Stimulated activated CD8-positive, alpha-beta memory T cell treated with anti-CD3 and anti-CD28 coated beads, Interleukin-15, amount 100 ng/mL, for 4 hours (primary cell): ENCODE results near the gene DOCK1.

Experiments used
- DNase-seq, 2 donors: peaks; one replicate each; pipeline ENCODE4 v3.0.0-alpha.2; 2020; ENCODE audit warnings: low read depth in 2 of 2

The DOCK1 gene

GRCh38 chr10:127081851-127082345, 176.7 kb downstream of the DOCK1 start:
- no peak for DNase-seq

- no peak for DNase-seq
Observed at GRCh38 chr10:127082651-127083050, 177.4 kb downstream of the DOCK1 start.

GRCh38 chr10:127085957-127086356, 180.7 kb downstream of the DOCK1 start:
- DNase-seq, result no peak

GRCh38 chr10:127088908-127089307, 183.7 kb downstream of the DOCK1 start:
- no peak for DNase-seq

- no peak for DNase-seq
Observed at GRCh38 chr10:127089446-127089845, 184.2 kb downstream of the DOCK1 start.

GRCh38 chr10:127090138-127090537, 184.9 kb downstream of the DOCK1 start:
- DNase-seq, result no peak

GRCh38 chr10:127091354-127091753, 186.1 kb downstream of the DOCK1 start:
- no peak for DNase-seq

GRCh38 chr10:127092916-127093315, 187.7 kb downstream of the DOCK1 start:
- no peak for DNase-seq

GRCh38 chr10:127094984-127095383, 189.8 kb downstream of the DOCK1 start:
- DNase-seq, result no peak

GRCh38 chr10:127100983-127101615, 195.9 kb downstream of the DOCK1 start:
- no peak for DNase-seq

GRCh38 chr10:127102176-127102575, 196.9 kb downstream of the DOCK1 start:
- DNase-seq, result no peak

GRCh38 chr10:127115100-127115499, 209.9 kb downstream of the DOCK1 start:
- no peak for DNase-seq

- DNase-seq, result no peak
Observed at GRCh38 chr10:127117125-127117524, 211.9 kb downstream of the DOCK1 start.

GRCh38 chr10:127118034-127118433, 212.8 kb downstream of the DOCK1 start:
- no peak for DNase-seq

GRCh38 chr10:127119936-127120335, 214.7 kb downstream of the DOCK1 start:
- no peak for DNase-seq

GRCh38 chr10:127122831-127123230, 217.6 kb downstream of the DOCK1 start:
- no peak for DNase-seq

GRCh38 chr10:127123626-127124025, 218.4 kb downstream of the DOCK1 start:
- no peak for DNase-seq

- no peak for DNase-seq
Observed at GRCh38 chr10:127125331-127125730, 220.1 kb downstream of the DOCK1 start.

- DNase-seq, result no peak
Observed at GRCh38 chr10:127127822-127128221, 222.6 kb downstream of the DOCK1 start.

GRCh38 chr10:127129104-127129503, 223.9 kb downstream of the DOCK1 start:
- DNase-seq, result no peak

- no peak for DNase-seq
Observed at GRCh38 chr10:127132451-127132850, 227.2 kb downstream of the DOCK1 start.

GRCh38 chr10:127133225-127133624, 228.0 kb downstream of the DOCK1 start:
- no peak for DNase-seq

GRCh38 chr10:127133672-127134500, 228.7 kb downstream of the DOCK1 start:
- no peak for DNase-seq
